ENCODE measurements around the gene BRINP1.

Gene BRINP1

GRCh38 chr9:119368681-119369581 is at the start of gene BRINP1:
Gene BRINP1, minus strand, starts transcription at chr9:119369435. Its CDS starts 56,080 bp downstream, at chr9:119313355.
- DNase-seq, result no peak

GRCh38 chr9:119418721-119419120 is 49.5 kb upstream of the BRINP1 start:
- DNase-seq, result no peak

- DNase-seq, result no peak
Observed at GRCh38 chr9:119416793-119417192, 47.6 kb upstream of the BRINP1 start.

- DNase-seq, result no peak
Observed at GRCh38 chr9:119412399-119412798, 43.2 kb upstream of the BRINP1 start.

- no peak for DNase-seq
Observed at GRCh38 chr9:119409552-119409951, 40.3 kb upstream of the BRINP1 start.

- no peak for DNase-seq
Observed at GRCh38 chr9:119400606-119401005, 31.4 kb upstream of the BRINP1 start.

- no peak for DNase-seq
Observed at GRCh38 chr9:119398350-119398749, 29.1 kb upstream of the BRINP1 start.

GRCh38 chr9:119391878-119392277 is 22.6 kb upstream of the BRINP1 start:
- no peak for DNase-seq

- no peak for DNase-seq
Observed at GRCh38 chr9:119375892-119376291, 6.7 kb upstream of the BRINP1 start.

GRCh38 chr9:119372951-119373350 is 3.7 kb upstream of the BRINP1 start:
- no peak for DNase-seq

GRCh38 chr9:119370816-119371215 is 1.6 kb upstream of the BRINP1 start:
- no peak for DNase-seq

- DNase-seq, result no peak
Observed at GRCh38 chr9:119369680-119370366, 588 bp upstream of the BRINP1 start.

GRCh38 chr9:119368179-119368578 is 1.1 kb downstream of the BRINP1 start:
- no peak for DNase-seq

GRCh38 chr9:119367683-119368075 is 1.6 kb downstream of the BRINP1 start:
- no peak for DNase-seq

- DNase-seq, result no peak
Observed at GRCh38 chr9:119366909-119367682, 2.1 kb downstream of the BRINP1 start.

GRCh38 chr9:119365291-119366027 is 3.8 kb downstream of the BRINP1 start:
- no peak for DNase-seq

- DNase-seq, result no peak
Observed at GRCh38 chr9:119360237-119360636, 9.0 kb downstream of the BRINP1 start.

- no peak for DNase-seq
Observed at GRCh38 chr9:119357336-119358096, 11.7 kb downstream of the BRINP1 start.

GRCh38 chr9:119349351-119349825 is 19.8 kb downstream of the BRINP1 start:
- no peak for DNase-seq

GRCh38 chr9:119343059-119343990 is 25.9 kb downstream of the BRINP1 start:
- no peak for DNase-seq

GRCh38 chr9:119339056-119339455 is 30.2 kb downstream of the BRINP1 start:
- no peak for DNase-seq

Data from bone marrow (tissue), 2 donors.